Neural progenitor cell (in vitro differentiated cells): ENCODE results near the gene OR12D2. TPM values are rescaled to one million over a fixed set of nuclear protein-coding genes. Genes with fewer than 3 reads are reported as not detected.
A peak's percentile ranks its signal among the peaks of the same experiment; 100 is the strongest.
"Not testable (repeated sequence)": the region's sequence is repeated elsewhere in the genome, so short reads cannot be mapped to it uniquely, and the experiment has no call there.

Experiments
- DNase-seq: peaks from one replicate; pipeline ENCODE4 v3.0.0-alpha.2; 2016; ENCODE audit warnings: low spot score
- H2AFZ ChIP-seq: fragments of 200-600 bp; sonication (generic); replicated peaks from 2 replicates; pipeline ENCODE4 v1.6.1; 2016; ENCODE audit warnings: antibody characterized with exemption
- H3F3A ChIP-seq: fragments of 200-600 bp; sonication (generic); 2 replicates; pipeline ENCODE4 v1.6.1; 2016; ENCODE audit warnings: antibody characterized with exemption, low read depth
- H3K27ac ChIP-seq: fragments of 200-600 bp; sonication (generic); 2 replicates; pipeline ENCODE4 v1.5.1; 2016; ENCODE audit warnings: mild to moderate bottlenecking
- H3K27me3 ChIP-seq: fragments of 200-600 bp; sonication (generic); 2 replicates; pipeline ENCODE4 v1.6.1; 2016; ENCODE audit warnings: mild to moderate bottlenecking, moderate library complexity
- H3K36me3 ChIP-seq: fragments of 200-600 bp; sonication (generic); 2 replicates; pipeline ENCODE4 v1.5.1; 2016
- H3K4me1 ChIP-seq: fragments of 200-600 bp; sonication (generic); 2 replicates; pipeline ENCODE4 v1.6.1; 2016; ENCODE audit warnings: mixed run types
- H3K4me2 ChIP-seq: fragments of 200-600 bp; sonication (generic); 2 replicates; pipeline ENCODE4 v1.6.1; 2016
- H3K4me3 ChIP-seq: fragments of 200-600 bp; sonication (generic); 2 replicates; pipeline ENCODE4 v1.5.1; 2016
- H3K79me2 ChIP-seq: fragments of 200-600 bp; sonication (generic); 2 replicates; pipeline ENCODE4 v1.6.1; 2016; ENCODE audit warnings: low read depth
- H3K9ac ChIP-seq: fragments of 200-600 bp; sonication (generic); 2 replicates; pipeline ENCODE4 v1.6.1; 2016
- H3K9me3 ChIP-seq: fragments of 200-600 bp; sonication (generic); 2 replicates; pipeline ENCODE4 v1.5.1; 2016; ENCODE audit warnings: low read depth
- H4K20me1 ChIP-seq: fragments of 200-600 bp; sonication (generic); 2 replicates; pipeline ENCODE4 v1.6.1; 2016; ENCODE audit warnings: low read depth
- H3K27ac Mint-ChIP-seq: 3 replicates; pipeline ENCODE4 v1.8.0; 2021; ENCODE audit warnings: mixed read lengths
- H3K27me3 Mint-ChIP-seq: 2 replicates; pipeline ENCODE4 v1.8.0; 2022; ENCODE audit warnings: low read depth, mild to moderate bottlenecking, inconsistent platforms, moderate library complexity, mixed read lengths; ENCODE audit not compliant: insufficient read depth
- H3K36me3 Mint-ChIP-seq: 3 replicates; pipeline ENCODE4 v1.8.0; 2021; ENCODE audit warnings: mixed read lengths
- H3K4me1 Mint-ChIP-seq: 3 replicates; pipeline ENCODE4 v1.8.0; 2021; ENCODE audit warnings: mixed read lengths
- H3K4me3 Mint-ChIP-seq: 3 replicates; pipeline ENCODE4 v1.8.0; 2021; ENCODE audit warnings: mild to moderate bottlenecking, moderate library complexity, mixed read lengths
- H3K9me3 Mint-ChIP-seq: 3 replicates; pipeline ENCODE4 v1.8.0; 2020; ENCODE audit warnings: mixed read lengths
- CTCF ChIP-seq: fragments of 200-600 bp; sonication (generic); IDR thresholded peaks from 2 replicates; pipeline ENCODE4 v1.5.1; 2017; ENCODE audit warnings: antibody characterized with exemption, mild to moderate bottlenecking
- EZH2 ChIP-seq: fragments of 200-600 bp; sonication (generic); IDR thresholded peaks from 2 replicates; pipeline ENCODE4 v1.6.1; 2017; ENCODE audit warnings: antibody characterized with exemption, mild to moderate bottlenecking, moderate library complexity
- EZH2phosphoT487 ChIP-seq: fragments of 200-600 bp; sonication (generic); IDR thresholded peaks from 2 replicates; pipeline ENCODE4 v1.6.1; 2017; ENCODE audit warnings: antibody characterized with exemption
- total RNA-seq: library from RNA; depleted of rRNA; stranded (reverse); fragments of >200 nt; gene quantifications from 2 replicates; pipeline ENCODE4 v1.2.3, GENCODE V29; 2015; ENCODE audit warnings: low replicate concordance

The OR12D2 gene
- total RNA-seq, 1 donor from 2014 or later = not detected

- no peak for DNase-seq
- no peak overlapping the region for H3K27ac Mint-ChIP-seq
- H3K4me1 Mint-ChIP-seq = no peaks in the 10 kb centered on the region
- H3K36me3 Mint-ChIP-seq = no peaks in the 10 kb centered on the region
- H3K27me3 ChIP-seq = no peaks in the 10 kb centered on the region
- H3K4me3 Mint-ChIP-seq = no peak overlapping the region
- TF ChIP-seq EZH2 (no peak), CTCF (no peak), EZH2phosphoT487 (no peak)
- no peaks in the 10 kb centered on the region for H4K20me1 ChIP-seq
- H2AFZ ChIP-seq = no peak overlapping the region
- no peaks in the 10 kb centered on the region for H3K9me3 ChIP-seq
- H3K4me2 ChIP-seq = no peak overlapping the region
- H3K27me3 Mint-ChIP-seq = peaks cover 2% of the 10 kb centered on the region
- H3K4me1 ChIP-seq = no peaks in the 10 kb centered on the region
- H3K9ac ChIP-seq = no peak overlapping the region
- no peak overlapping the region for H3K27ac ChIP-seq
- H3K9me3 Mint-ChIP-seq = no peaks in the 10 kb centered on the region
- H3F3A ChIP-seq = no peaks in the 10 kb centered on the region
- H3K4me3 ChIP-seq = no peak overlapping the region
- H3K79me2 ChIP-seq = no peaks in the 10 kb centered on the region
- no peaks in the 10 kb centered on the region for H3K36me3 ChIP-seq
Measured at GRCh38 chr6:29424575-29424974, 29.1 kb downstream of the OR12D2 start.

- H3K27me3 Mint-ChIP-seq = peaks cover 2% of the 10 kb centered on the region
- no peak overlapping the region for H3K4me3 Mint-ChIP-seq
- H3K9me3 ChIP-seq = no peaks in the 10 kb centered on the region
Measured at GRCh38 chr6:29425075-29425474, 29.6 kb downstream of the OR12D2 start.

GRCh38 chr6:29426654-29427053, 31.2 kb downstream of the OR12D2 start:
- Histone ChIP-seq H4K20me1 (no peaks in the 10 kb centered on the region), H3K4me1 (no peaks in the 10 kb centered on the region), H3K27me3 (no peaks in the 10 kb centered on the region), H3K4me3 (no peak overlapping the region), H3K9me3 (no peaks in the 10 kb centered on the region), H3K9ac (no peak overlapping the region), H3K79me2 (no peaks in the 10 kb centered on the region), H3K4me2 (no peak overlapping the region), H3F3A (no peaks in the 10 kb centered on the region), H2AFZ (no peak overlapping the region), H3K36me3 (no peaks in the 10 kb centered on the region), H3K27ac (no peak overlapping the region)
- no peak for DNase-seq
- H3K4me1 Mint-ChIP-seq = no peaks in the 10 kb centered on the region
- H3K36me3 Mint-ChIP-seq = no peaks in the 10 kb centered on the region
- H3K4me3 Mint-ChIP-seq = no peak overlapping the region
- H3K9me3 Mint-ChIP-seq = no peaks in the 10 kb centered on the region
- peaks cover 2% of the 10 kb centered on the region for H3K27me3 Mint-ChIP-seq
- no peak overlapping the region for H3K27ac Mint-ChIP-seq
- TF ChIP-seq EZH2 = no peak
- TF ChIP-seq EZH2phosphoT487 = no peak
- no peak for TF ChIP-seq CTCF

More at GRCh38 chr6:29425075-29425474, 29.6 kb downstream of the OR12D2 start:
- Mint-ChIP-seq H3K9me3 (no peaks in the 10 kb centered on the region), H3K36me3 (no peaks in the 10 kb centered on the region), H3K4me1 (no peaks in the 10 kb centered on the region), H3K27ac (no peak overlapping the region)
- H3K9ac ChIP-seq = no peak overlapping the region
- TF ChIP-seq EZH2 = no peak
- TF ChIP-seq CTCF = no peak
- TF ChIP-seq EZH2phosphoT487 = no peak
- no peaks in the 10 kb centered on the region for H3K79me2 ChIP-seq
- H3K27me3 ChIP-seq = no peaks in the 10 kb centered on the region
- no peak overlapping the region for H3K4me3 ChIP-seq
- H2AFZ ChIP-seq = no peak overlapping the region
- H3K4me1 ChIP-seq = no peaks in the 10 kb centered on the region
- no peak overlapping the region for H3K4me2 ChIP-seq
- no peaks in the 10 kb centered on the region for H3K36me3 ChIP-seq
- no peaks in the 10 kb centered on the region for H3F3A ChIP-seq
- no peak for DNase-seq
- no peaks in the 10 kb centered on the region for H4K20me1 ChIP-seq
- no peak overlapping the region for H3K27ac ChIP-seq

- H3K4me2 ChIP-seq = not testable (repeated sequence)
Measured at GRCh38 chr6:29436730-29437129, 41.3 kb downstream of the OR12D2 start.

More at GRCh38 chr6:29436730-29437129, 41.3 kb downstream of the OR12D2 start:
- H3K9me3 Mint-ChIP-seq, H3K36me3 Mint-ChIP-seq, H3K4me3 ChIP-seq, H3K27ac Mint-ChIP-seq, H3K4me1 ChIP-seq, H3K27me3 ChIP-seq, H4K20me1 ChIP-seq, H2AFZ ChIP-seq, H3K79me2 ChIP-seq, H3K4me3 Mint-ChIP-seq, H3K27me3 Mint-ChIP-seq, H3F3A ChIP-seq, H3K36me3 ChIP-seq, H3K9me3 ChIP-seq, H3K4me1 Mint-ChIP-seq, H3K9ac ChIP-seq, H3K27ac ChIP-seq: not testable (repeated sequence)
- peak; percentile 34 for TF ChIP-seq CTCF
- peak; percentile 34 for DNase-seq
